Cardiac fibroblast (primary cell): ENCODE data around the gene ATP6V0A4.
"Not testable (repeated sequence)": the region's sequence is repeated elsewhere in the genome, so short reads cannot be mapped to it uniquely, and the experiment has no call there.

Experiments
- DNase-seq, 2 donors: peaks; one replicate each; pipeline versions ENCODE4 v3.0.0 to v3.0.0-alpha.2; 2010; ENCODE audit warnings: low read depth in 2 of 2
- H3K4me3 ChIP-seq, 2 donors: replicated peaks in 1 of 2; 1 replicate in 1 of 2; 2 replicates in 1 of 2; pipeline ENCODE4 v1.5.1; 2011; ENCODE audit warnings: low read depth in 2 of 2, low read length in 2 of 2, mild to moderate bottlenecking in 2 of 2, moderate library complexity in 1 of 2
- TF ChIP-seq, protein P1 (sequence below): IDR thresholded peaks from one replicate; pipeline ENCODE4 v1.5.1; 2011; ENCODE audit warnings: low read depth, mild to moderate bottlenecking, low read length, inconsistent platforms

The ATP6V0A4 gene

DNA sequence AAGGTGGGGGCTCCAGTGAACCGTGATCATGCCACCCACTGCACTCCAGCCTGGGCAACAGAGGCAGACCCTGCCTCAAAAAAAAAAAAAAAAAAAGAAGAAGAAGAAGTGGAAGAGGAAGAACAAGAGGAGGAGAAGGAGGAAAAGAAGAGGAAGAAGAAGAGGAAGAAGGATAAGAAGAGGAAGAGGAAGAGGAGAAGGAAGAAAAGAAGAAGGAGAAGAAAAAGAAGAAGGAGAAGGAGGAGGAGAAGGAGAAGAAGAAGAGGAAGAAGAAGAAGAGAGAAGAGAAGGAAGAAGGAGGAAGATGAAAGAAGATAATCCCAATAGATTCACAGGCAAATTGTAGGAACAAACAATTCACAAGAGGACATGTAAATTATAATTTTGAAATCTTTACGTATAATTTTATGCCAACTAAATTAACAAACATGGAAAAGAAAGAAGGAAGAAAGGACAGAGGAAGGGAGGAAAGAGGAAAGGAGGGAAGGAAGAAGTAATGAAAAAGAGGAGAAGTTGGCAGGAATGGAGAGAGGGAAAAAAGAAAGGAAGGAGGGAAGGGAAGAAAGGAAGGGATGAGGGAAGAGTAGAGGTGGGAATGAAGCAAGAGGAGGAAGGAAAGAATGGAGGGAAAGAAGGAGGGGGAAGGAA lies 100.3 kb downstream of the ATP6V0A4 start:
- TF ChIP-seq, protein P1, sequence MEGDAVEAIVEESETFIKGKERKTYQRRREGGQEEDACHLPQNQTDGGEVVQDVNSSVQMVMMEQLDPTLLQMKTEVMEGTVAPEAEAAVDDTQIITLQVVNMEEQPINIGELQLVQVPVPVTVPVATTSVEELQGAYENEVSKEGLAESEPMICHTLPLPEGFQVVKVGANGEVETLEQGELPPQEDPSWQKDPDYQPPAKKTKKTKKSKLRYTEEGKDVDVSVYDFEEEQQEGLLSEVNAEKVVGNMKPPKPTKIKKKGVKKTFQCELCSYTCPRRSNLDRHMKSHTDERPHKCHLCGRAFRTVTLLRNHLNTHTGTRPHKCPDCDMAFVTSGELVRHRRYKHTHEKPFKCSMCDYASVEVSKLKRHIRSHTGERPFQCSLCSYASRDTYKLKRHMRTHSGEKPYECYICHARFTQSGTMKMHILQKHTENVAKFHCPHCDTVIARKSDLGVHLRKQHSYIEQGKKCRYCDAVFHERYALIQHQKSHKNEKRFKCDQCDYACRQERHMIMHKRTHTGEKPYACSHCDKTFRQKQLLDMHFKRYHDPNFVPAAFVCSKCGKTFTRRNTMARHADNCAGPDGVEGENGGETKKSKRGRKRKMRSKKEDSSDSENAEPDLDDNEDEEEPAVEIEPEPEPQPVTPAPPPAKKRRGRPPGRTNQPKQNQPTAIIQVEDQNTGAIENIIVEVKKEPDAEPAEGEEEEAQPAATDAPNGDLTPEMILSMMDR = no peak
- no peak overlapping the region for H3K4me3 ChIP-seq
- DNase-seq = no peak

DNA sequence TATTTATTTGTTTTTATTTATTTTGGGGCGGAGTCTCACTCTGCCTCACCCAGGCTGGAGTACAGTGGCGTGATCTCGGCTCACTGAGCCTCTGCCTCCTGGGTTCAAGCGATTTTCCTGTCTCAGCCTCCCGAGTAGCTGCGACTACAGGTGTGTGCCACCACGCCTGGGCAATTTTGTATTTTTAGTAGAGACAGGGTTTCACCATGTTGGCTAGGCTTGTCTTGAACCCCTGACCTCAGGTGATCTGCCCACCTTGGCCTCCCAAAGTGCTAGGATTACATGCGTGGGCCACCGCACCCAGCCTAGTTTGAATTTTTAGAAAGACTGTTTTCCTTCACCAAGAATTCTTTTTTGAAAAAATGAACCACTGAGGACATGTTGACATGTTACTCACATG lies 102.2 kb downstream of the ATP6V0A4 start:
- H3K4me3 ChIP-seq, DNase-seq: not testable (repeated sequence)

DNA sequence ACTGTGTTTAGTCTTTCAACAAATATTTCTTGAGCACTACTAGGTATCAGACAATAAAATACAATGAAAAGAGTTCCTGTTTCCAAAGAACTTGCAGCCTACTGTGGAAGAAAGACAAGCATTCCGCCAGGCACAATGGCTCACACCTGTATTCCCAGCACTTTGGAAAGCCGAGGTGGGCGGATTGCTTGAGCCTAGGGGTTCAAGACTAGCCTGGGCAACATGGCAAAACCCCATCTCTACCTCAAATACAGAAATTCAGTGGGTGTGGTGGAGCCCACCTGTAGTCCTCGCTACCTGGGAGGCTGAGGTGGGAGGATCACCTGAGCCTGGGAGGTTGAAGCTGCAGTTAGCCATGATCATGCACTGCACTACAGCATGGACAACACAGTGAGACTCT lies 102.9 kb downstream of the ATP6V0A4 start:
- no peak for DNase-seq
- TF ChIP-seq, protein P1 = no peak
- H3K4me3 ChIP-seq = no peak overlapping the region

DNA sequence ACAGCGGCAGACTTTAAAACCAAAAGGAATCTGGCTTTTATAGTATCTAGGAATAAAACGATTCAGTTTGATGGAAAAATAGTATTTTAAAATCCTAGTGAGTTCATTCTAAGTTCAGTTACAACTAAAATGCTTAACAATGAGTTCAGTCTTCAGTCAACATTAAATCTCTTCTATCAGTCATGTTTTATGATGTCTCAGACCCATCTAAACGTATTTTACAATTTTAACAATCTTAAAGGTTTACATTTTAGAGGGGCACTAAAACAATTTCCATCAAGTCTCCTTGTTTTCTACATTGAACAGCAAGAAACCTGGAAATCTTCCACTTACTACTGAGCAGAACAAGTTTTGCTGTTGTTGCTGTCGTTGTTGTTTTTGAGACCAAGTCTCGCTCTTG lies 106.8 kb downstream of the ATP6V0A4 start:
- no peak overlapping the region for H3K4me3 ChIP-seq
- DNase-seq = no peak
- TF ChIP-seq, protein P1 = no peak

DNA sequence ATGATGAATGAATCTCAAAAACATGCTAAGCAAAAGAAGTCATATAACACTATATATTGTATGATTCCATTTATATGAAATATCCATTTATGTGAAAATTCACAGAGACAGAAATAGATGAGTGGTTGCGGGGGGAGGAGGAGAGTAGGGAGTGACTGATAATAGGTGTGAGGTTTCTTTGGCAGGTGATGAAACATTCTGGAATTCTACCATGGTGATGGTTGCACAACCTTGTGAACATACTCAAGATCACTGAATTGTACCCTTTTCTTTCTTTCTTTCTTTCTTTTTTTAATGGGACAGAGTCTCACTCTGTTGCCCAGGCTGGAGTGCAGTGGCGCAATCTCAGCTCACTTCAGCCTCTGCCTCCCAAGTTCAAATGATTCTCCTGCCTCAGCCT lies 107.5 kb downstream of the ATP6V0A4 start:
- TF ChIP-seq, protein P1 = no peak
- DNase-seq = no peak
- H3K4me3 ChIP-seq = no peak overlapping the region

DNA sequence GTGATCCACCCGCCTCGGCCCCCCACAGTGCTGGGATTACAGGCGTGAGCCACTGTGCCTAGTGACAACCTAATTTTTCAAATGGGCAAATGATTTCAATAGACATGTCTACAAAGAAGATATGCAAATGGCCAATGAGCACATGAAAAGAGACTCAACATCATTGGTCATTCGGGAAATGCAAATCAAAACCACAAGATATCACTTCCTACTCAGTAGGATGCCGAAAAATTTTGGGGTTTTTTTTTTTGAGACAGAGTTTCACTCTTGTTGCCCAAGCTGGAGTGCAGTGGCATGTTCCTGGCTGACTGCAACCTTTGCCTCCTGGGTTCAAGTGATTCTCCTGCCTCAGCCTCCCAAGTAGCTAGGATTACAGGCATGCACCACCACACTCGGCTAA lies 110.0 kb downstream of the ATP6V0A4 start:
- not testable (repeated sequence) for DNase-seq, H3K4me3 ChIP-seq

DNA sequence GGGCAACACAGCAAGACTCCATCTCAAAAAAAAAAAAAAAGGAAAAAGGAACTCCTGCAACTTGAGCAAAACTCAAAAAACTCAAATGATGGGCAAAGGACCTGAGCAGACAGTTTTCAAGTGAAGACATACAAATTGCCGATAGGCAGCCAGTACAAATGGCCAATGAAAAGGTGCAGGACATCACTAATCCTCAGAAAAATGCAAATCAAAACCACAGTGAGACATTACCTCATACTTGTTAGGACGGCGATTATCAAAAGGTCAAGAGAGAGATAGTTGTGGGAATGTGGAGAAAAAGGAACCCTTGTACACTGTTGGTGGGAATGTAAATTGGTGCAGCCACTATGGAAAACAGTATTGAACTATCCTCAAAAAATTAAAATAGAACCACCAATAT lies 113.7 kb downstream of the ATP6V0A4 start:
- TF ChIP-seq, protein P1 = no peak
- no peak overlapping the region for H3K4me3 ChIP-seq
- DNase-seq = no peak

DNA sequence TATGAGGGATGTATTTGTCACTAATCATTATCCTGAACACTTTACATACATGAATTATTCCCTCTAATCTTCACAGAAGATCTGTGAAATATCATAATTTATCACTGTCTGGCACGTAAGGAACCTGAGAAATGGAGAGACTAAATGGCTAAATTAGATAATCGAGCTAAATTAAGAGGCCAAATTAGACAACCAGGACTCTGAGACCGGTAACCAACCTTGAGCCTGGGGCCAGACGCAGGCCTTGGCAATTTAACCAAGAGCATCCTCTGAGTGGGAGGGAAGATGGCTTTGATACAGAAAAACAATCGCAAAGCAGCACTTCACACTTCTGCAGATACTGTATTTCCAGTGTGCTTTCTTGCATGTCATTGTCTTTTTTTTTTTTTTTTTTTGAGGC lies 118.2 kb downstream of the ATP6V0A4 start:
- TF ChIP-seq, protein P1 = no peak
- DNase-seq = no peak
- no peak overlapping the region for H3K4me3 ChIP-seq
